GM18861 (cell line): ENCODE data around the gene MIA2.

Source experiments
- ATAC-seq: cut with Tn5 transposase; IDR thresholded peaks from one replicate; pipeline ENCODE4 v1.9.1; 2021; ENCODE audit not compliant: unreplicated experiment

Gene MIA2

DNA sequence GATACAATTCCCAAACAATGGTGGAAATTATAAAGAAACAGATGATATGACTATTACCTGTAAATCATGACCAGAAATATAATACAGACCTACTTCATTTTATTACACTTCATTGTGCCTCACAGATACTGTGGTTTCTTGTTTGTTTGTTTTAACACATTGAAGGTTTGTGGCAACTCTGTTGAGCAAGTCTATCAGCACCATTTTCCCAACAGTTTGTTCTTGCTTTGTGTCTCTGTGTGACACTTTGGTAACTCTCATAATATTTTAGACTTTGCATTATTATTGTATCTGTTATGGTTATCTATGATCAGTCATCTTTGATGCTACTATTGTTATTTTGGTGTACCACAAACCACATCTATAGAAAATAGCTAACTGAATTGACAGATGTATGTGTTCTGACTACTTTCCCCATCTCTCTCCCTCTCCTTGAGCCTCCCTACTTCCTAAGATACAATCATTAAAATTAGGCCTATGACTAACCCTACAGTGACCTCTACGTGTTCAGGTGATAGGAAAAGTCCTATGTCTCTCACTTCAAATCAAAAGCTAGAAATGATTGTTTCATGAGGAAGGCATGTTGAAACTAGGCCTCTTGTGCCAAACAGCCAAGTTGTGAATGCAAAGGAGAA, 149.4 kb downstream of the MIA2 start:
- ATAC-seq, result peak; percentile 61

DNA sequence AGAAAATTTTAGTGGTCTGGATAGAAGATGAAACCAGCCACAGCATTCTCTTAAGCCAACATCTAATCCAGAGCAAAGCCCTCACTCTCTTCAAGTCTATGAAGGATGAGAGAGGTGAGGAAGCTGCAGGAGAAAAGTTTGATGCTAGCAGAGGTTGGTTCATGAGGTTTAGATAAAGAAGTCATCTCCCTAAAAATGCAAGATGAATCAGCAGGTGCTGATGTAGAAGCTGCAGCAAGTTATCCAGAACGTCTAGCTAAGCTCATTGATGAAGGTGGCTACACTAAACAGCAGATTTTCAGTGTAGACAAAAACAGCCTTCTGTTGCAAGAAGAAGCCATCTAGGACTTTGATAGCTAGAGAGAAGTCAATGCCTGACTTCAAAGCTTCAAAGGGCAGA, 150.0 kb downstream of the MIA2 start:
- ATAC-seq, result no peak

DNA sequence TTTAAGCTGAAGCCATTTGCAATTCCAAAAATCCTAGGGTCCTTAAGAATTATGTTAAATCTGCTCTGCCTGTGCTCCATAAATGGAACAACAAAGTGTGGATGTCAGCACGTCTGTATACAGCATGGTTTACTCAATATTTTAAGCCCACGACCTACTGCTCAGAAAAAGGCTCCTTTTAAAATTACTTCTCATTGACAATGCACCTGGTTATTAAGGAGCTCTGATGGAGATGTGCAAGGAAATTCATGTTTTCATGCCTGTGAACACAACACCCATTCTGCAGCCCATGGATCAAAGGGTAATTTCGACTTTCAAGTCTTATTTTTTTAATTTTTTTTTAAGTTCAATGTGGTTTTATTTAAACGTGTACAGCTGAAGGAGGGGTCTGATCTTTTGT, 150.5 kb downstream of the MIA2 start:
- no peak for ATAC-seq

DNA sequence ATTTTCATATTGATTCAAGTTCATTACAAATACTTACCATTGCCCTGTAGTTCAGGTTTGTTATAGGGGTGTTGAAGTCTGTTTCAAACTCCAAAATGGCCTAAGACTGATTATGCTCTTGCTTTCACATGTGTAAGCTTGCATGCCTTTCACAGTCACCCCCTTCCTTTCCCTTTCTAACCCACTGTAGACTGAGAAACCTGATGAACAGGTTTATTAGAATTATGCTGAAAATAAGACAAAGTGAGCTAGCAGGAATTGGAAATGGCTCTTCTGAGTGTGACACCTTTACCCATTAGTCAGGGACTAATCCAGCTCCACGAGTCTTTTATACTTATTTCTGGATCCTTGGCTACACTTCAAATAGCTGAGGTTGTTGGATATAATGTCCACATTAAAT, 159.6 kb downstream of the MIA2 start:
- no peak for ATAC-seq

DNA sequence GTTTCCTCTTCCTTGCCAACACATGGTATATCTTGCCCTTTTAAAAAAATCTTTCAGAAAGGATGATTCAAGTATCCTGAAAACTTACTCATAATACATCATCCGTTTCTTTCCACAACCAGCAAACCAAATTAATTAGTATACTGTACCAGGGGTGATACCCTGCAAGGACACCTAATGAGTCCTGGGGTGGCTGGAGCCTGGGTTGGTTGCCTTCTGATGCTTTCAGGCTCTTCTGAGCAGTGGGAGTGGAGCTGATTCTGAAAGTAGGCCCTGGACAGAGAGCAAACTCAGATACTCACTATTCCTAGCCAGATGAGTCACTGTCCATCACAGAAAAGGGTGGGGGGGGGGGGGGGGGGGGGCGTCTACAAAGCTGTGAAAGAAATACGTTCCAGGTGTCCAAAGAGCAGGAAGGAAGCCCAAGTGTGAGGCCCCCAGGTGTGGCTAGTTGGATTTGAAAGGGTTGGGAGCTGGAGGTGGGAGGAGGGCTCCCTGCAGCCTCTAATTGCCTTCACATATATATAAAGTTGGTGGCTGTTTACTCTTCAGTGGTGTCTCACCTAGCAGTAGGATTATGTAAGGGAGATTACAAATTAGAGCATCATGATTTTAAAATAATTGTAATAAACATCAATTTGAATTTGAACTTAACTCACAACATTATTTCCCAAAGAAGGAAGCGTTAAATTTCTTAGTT, 162.0 kb downstream of the MIA2 start:
- ATAC-seq, result no peak

DNA sequence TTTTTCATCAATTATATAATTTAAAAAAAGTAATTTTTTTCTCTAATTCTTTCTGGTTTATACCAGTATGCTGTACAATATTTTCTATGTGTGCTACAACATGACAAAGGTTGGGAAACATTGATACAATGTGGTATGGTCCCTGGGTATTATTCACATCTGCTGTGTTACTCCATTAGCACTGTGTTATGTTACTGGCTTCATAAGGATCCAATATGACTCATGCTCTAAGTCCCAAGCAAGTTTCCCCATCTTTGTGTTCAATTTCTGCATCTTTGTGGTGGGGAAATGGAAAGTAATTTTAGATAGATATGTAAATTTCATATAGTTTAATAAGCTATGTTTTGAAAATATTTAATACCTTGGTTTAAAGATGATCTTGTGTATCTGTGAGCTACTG, 162.7 kb downstream of the MIA2 start:
- ATAC-seq, result no peak

DNA sequence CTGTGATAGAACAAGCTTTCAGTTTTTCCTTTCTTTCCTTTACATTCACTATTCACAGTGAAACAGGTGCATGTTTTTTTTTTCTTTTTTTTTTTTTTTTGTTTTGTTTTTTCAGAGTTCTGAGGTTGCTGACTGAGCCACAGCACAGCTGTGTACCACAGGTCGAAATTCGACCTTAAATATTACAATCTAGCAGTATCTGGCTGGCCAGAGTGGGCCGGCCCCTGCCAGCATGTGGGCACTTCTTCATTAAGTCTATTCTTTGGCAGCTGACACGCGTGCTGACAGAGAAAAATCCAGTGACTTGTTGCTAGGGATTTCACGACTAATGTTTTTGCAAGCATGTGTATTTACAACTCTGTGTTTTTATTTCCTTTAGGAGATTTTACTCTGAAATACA, 164.7 kb downstream of the MIA2 start:
- no peak for ATAC-seq

DNA sequence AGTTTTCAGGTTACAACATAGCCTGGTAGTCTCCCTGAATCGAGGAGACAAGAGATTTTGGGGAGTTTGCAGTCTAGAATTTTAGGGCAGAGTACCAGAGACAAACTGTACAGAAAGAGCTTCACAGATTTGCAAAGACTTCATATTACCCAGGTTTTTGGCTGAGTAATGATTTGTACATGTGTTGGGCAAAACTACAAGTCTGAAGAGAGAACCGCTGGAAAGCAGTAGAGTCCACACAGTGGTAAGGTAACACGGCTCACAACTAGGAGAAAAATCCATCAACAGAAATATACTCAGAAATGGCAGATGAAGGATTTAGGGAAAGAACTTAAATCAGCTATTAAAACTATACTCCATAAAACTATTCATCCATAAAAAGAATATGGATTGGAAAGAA, 172.8 kb downstream of the MIA2 start:
- no peak for ATAC-seq

DNA sequence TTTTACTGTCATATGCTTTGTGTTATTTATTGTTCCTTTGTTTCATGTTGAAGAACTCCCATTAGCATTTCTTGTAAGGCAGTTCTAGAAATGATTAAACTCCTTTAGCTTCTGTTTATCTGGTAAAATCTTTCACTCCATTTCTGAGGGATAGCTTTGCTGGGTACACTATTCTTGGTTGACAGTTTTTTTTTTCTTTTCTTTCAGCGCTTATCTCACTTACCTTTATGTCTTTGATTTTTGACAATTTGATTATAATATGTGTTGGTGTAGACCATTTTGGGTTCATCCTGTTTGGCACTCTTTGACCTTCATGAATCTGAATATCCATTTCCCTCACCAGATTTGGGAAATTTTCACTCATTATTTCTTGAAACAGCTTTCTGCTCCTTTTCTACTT, 182.4 kb downstream of the MIA2 start:
- ATAC-seq, result no peak

DNA sequence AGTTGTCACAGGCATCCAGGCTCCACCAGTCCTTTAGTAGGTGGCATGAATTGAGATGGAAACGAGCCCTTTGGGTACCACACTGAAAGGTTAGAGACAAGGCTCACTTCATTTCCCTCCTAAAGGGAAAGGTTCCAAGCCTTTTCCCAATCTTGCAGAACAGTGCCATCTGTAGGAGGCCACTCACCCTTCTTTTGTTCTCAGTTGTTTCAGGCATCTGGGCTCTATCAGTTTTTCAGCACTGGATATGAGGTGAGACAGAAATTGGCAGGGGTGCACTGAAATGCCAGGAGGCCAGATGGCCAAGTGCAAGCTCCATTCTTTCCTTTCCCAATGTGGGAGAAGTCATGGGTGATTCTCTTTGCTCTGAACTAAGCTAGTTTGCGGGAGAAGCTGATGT, 183.3 kb downstream of the MIA2 start:
- ATAC-seq, result no peak

DNA sequence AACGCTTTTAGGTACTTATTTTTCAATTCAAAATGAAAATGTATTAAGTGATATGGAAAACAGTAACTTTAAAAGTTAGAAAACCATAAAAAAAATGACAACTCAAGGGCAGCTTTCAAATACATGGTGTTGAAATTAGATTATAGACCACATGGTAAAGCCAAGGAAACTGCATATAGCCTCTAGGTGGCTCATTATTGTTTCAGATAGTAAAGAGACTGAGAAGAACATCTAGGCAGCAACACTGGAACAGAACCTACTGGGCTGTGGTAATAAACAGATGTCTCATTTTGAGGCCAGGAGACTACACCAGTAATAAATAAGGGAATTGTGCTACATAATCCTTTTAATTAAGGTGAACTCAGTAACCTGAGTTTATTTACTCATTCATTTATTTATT, 185.6 kb downstream of the MIA2 start:
- ATAC-seq, result no peak

DNA sequence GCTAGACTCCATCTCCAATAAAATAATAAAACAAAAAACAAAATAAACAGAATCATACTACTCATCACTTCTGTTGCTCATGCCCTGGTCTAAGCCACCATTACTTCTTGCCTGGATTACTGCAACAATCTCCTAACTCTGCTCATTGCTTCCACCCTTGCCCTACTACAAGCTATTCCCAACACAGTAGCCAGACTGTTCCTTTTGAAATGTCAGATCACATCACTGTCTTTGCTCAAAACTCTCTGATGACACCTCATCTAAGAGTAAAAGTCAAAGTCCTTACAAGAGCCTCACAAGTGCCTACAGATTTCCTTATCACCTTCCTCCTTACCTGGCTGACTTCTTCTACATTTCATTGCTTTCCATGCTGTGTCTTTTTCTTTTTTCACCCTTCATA, 188.5 kb downstream of the MIA2 start:
- ATAC-seq, result no peak

DNA sequence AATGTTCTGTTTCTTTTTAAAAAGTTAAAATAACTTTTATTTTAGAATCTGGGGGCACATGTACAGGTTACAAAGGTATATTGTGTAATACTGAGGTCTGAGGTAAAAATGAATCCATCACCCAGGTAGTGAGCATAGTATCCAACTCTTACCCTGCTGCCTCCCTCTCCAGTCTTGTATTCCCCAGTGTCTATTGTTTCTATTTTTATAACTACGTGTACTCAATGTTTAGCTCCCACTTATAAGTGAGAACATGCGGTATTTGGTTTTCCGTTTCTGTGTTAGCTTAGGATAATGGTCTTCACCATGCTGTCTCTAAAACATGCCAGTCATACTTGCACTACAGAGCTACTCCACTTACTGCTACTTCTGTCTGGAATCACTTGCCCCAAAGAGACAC, 190.1 kb downstream of the MIA2 start:
- no peak for ATAC-seq

DNA sequence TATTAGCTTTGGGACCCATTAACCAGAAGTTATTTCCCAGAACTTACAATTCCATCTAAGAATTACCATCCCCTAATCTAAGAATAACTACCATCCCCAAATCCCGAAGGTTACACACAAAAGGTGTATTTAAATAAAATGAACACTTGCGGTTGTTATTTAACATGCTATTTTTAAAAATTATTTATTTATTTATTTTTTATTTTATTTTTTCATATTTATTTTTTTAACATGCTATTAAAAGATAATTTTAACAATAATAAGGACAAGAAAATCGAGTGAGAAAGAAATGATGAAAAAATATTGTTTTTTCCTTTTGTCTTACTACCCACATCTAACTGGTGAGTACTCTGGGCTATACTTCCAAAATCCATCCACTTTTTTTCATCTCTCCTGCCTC, 192.2 kb downstream of the MIA2 start:
- no peak for ATAC-seq

DNA sequence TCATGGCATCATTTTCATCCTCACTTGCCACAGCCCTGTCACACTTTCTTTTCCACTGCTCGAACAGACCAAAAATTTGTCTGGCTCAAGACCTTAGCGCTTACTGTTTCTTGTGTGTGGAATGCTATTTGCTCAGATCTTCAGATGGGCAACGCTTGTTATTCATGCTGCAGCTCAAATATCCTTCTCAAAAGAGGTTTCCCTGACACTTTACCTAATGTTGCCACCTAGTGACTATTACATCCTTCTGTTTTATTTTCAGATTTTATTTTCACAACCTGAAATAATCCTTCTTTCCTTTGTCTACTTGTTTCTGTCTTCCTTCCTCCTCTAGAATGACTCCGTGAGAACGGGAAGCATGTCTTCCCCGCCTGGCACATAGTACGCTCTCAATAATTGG, 192.9 kb downstream of the MIA2 start:
- ATAC-seq, result no peak

DNA sequence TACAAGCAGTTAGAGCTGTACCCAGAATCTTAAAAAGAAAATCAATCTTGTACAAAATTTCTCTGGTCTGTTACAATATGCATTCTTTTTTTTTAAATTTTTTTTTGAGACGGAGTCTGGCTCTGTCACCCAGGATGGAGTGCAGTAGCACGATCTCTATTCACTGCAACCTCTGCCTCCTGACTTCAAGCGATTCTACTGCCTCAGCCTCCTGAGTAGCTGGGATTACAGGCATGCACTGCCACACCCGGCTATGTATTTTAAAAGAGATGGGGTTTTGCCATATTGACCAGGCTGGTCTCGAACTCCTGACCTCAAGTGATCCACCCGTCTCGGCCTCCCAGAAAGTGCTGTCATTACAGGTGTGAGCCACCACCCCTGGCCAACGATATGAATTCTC, 194.4 kb downstream of the MIA2 start:
- no peak for ATAC-seq

DNA sequence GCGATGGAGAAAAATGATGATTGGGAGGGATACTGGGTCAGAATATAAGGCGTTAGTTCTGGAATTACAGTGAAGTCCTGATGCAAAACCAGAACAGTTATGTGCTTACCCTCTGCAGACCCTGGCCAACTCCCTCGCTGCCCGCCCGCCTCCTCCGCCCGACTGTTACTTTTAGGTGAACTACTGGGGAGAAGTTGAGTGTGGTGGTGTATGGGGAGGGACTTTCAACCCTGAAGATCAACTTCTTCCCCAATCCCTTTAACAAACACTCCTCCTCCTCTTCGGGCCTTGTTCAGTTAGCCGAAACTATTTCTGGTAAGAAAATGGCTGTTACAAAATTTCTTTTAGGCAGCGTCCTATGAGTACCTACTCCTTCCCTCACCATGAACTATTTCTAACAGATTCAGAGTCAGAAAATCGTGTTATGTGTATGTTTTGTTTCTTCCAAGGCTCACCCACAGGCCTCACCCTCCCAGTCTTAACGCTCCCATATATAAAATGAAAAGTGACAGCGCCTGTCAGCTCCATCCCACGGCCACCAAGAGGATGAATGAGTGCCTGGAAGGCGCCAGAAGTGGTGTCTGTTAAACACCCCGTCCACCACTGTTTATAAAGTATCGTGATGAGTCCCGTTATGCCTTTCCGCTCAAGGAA, 197.2 kb downstream of the MIA2 start:
- peak; percentile 1 for ATAC-seq

DNA sequence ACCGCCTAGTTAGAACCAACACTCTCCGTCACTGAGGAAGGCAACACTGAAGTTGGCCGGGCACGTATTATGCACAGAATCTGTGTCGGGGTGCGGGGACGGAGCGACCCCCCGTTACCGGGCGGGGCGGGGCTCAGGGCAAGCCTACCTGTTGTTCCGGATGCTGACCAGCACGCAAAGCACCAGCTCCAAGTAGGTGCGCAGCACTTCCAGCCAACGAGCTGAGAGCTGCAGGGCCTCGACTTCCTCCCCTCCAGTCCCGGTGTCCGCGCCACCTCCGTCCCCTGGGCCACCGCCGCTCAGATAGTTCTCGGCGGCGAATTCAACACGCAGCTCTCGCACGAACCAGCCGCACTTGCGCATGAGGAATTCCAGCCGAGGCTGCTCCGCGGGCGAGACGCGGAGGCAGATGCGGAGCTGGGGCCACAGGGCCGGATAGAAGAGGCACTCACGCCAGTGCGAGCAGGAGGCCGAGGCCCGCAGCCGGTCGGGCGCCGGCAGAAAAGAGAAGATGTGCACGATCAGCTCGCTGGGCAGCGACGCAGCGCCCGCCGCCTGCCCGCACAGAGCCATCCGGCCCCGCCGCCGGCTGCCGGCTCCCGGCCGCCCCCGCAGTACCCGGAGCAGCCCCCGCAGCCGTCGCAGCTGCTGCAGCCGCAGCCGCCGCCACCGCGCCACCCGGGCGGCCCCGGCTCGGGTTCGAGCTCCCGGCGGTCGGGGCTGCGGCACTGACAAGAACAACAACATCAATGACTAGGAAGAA, 197.9 kb downstream of the MIA2 start:
- ATAC-seq, result peak; percentile 16

DNA sequence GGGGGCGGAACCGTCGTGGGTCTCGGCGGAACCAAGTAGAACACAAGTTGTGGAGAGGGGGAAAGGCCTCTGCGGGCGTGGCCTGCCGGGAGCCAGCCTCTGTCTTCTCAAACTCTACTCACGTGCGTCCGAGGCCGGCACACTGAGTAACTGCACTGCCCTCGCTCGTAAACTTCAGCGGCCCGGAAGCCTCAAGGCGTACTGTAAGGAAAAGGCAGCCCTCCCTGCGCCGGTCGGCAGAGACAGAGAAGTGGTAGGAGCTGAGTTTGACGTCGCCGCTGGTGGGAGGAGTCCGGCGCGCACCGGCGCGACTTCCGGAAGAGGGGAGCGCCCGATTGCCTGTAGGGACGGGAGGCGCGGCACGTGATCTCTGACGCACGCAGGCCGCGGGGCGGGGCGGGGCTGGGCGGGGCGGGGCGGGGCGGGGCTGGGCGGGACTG, 198.5 kb downstream of the MIA2 start, which contains the start of gene FBXO33:
TSS of gene FBXO33 (minus strand) at position 255 of the 440 bp plus-strand sequence. CDS start 271 bp downstream, outside the sequence.
- ATAC-seq, result peak; percentile 72

DNA sequence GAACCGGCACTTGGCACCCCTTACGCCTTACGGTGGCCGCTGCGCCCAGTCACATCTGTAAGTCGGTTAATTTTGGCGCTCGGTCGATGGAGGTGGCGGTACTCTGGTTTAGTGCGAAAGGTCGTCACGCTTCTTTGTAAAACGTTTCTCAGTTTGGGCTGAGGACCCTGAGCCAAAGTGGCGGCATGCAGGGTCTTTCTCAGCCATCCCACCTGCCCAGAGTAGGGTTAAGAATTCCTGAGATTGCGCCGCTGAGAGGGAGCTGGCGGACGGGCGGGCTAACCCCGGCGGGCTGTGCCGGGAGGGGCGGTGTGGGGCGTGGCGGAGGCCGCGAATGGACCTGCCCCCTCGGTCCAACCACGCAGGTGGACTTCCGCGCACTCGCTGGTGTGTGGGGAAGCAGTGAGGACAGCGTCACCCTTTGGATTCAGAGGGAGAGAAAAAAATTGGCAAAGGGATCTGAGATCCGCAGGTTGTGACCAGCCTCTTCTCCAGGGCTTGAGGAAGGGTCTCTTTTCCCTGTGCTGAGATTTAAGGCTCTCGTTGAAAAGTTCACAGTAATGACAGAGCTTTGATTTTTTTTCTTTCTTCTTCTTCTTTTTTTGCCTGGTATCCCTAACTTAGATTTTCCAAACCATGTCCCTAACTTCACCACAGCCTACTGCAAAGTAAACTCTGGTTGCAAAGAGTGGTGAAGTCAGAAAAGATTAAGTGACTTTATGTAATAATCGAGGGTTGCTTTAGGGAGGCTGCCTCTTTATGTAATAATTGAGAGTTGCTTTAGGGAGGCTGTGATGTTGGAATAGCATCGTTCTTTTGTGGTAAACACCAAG, 199.1 kb downstream of the MIA2 start:
- ATAC-seq, result peak; percentile 48

DNA sequence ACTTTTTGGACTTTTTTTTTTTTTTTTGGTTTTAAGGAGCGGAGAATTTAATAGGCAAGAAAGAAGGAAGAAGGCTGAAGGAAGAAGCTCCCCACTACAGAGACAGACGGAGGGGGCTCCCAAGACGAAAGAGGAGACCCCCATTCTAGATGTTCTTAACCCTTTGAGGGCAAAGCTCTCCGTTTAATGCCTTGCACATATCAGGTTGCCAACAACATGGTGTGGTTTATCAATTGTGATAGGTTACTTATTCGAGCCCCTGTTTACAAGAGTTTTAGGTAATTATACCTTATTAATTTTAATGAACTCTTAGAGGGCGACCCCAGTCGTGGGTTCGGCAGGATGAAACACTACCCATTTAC, 199.7 kb downstream of the MIA2 start:
- ATAC-seq, result no peak
